ENCODE data around the gene LRRC4. TPM values are rescaled to one million over a fixed set of nuclear protein-coding genes. Genes with fewer than 3 reads are reported as not detected.

Gene LRRC4
- total and polyA plus RNA-seq, 2 donors (not counting 3 experiments of a cell fraction or from before 2014, with no cell fraction given) = 3.8 to 4.2 TPM

DNA sequence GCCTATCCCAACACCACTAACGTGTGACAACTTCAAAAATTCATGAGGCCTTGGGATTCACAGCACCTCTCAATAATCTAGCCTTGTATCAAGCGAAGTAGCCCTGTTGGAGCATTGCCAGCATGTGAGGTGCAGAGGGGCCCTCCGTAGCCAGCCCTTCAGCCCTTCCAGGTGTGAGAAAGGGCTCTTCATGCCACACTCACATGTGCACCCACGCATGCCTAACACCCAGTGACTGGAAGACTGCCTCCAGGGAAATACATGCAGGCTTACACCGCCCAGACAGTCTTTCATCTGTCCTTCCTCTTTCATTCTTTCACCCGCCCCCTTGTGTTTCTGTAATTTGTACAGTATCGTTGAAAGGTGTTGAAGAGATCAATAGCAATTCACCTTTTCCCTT is 26.1 kb downstream of the LRRC4 start:
- DNase-seq (ENCODE audit: low read depth, low spot score) (no peak), FAIRE-seq (no peak)
- Histone ChIP-seq H3K9ac (replicated peaks; ENCODE audit: extremely low read depth, insufficient read depth, low read length) (no peak overlapping the region), H3K9me3 (replicated peaks; ENCODE audit: control insufficient read depth, insufficient read depth, low read length) (no peaks in the 10 kb centered on the region), H3K4me2 (ENCODE audit: insufficient read depth, low read length) (no peak overlapping the region), H3K36me3 (ENCODE audit: control insufficient read depth in 2 of 2, extremely low read depth in 1 of 2, insufficient read depth in 2 of 2, low read length in 2 of 2) (peaks cover 2% of the 10 kb centered on the region in 2 experiments), H3K9me1 (replicated peaks; ENCODE audit: control insufficient read depth, extremely low read depth, insufficient read depth, low read length) (no peaks in the 10 kb centered on the region), H3K27me3 (ENCODE audit: control insufficient read depth in 2 of 2, insufficient read depth in 2 of 2, low read length in 2 of 2) (no peaks in the 10 kb centered on the region), H3K79me2 (ENCODE audit: control insufficient read depth, insufficient read depth, low read length) (no peaks in the 10 kb centered on the region), H3K4me1 (ENCODE audit: control insufficient read depth, extremely low read depth, insufficient read depth, low read length) (no peaks in the 10 kb centered on the region), H3K27ac (ENCODE audit: insufficient read depth, low read depth, low read length) (no peak overlapping the region), H4K20me1 (replicated peaks; ENCODE audit: control insufficient read depth, extremely low read depth, insufficient read depth, low read length) (no peaks in the 10 kb centered on the region), H2AFZ (ENCODE audit: low read depth, low read length) (no peak overlapping the region), H3K4me3 (replicated peaks in 1 of 3; ENCODE audit: insufficient read depth in 1 of 3, low read depth in 1 of 3, low read length in 3 of 3) (no peak overlapping the region)
- intact Hi-C loops (cut with micrococcal nuclease) (no loop called here), dilution Hi-C loops (cut with MboI; ENCODE audit: extremely low pct_ligation_motif_present, low sequenced_read_pairs) (no loop called here)
- TF ChIP-seq MYC (IDR thresholded peaks at IDR 0.05; ENCODE audit: low read depth, low read length) = no peak
- CTCF ChIA-PET = no interaction called here
- BruUV-seq (replicated peaks) = no TSS peak
- POLR2A ChIA-PET = no interaction called here

DNA sequence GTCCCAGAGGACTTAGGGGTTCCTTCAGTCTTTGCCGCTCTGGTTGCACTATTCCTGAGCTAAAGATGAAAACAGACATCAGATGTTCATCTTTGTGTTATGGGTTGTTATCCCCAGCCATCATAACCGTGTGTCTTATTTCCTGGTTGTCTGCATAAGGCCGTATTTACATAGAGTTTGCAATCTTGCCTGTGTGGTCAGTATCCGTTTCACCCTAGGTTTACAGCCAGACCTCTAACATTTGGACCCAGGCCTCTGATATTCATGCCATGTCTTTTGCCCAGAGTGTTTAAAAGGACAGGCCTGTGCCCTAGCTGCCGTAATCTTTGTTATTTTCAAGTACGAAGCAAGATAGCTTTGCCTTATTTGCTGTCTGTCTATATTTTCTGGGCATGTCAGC is 26.6 kb downstream of the LRRC4 start:
- no peaks in the 10 kb centered on the region for H4K20me1 ChIP-seq (replicated peaks; ENCODE audit: control insufficient read depth, extremely low read depth, insufficient read depth, low read length)
- BruUV-seq (replicated peaks) = no TSS peak
- peaks cover 2% of the 10 kb centered on the region in 2 experiments for H3K36me3 ChIP-seq (ENCODE audit: control insufficient read depth in 2 of 2, extremely low read depth in 1 of 2, insufficient read depth in 2 of 2, low read length in 2 of 2)
- TF ChIP-seq JUN (IDR thresholded peaks at IDR 0.05; ENCODE audit: borderline replicate concordance, insufficient read depth, insufficient read length, low read depth) = no peak
- TF ChIP-seq EZH2 (IDR thresholded peaks at IDR 0.05; ENCODE audit: borderline replicate concordance, low read depth, low read length, severe bottlenecking) = no peak
- H3K4me2 ChIP-seq (ENCODE audit: insufficient read depth, low read length) = no peak overlapping the region
- no peak overlapping the region for H2AFZ ChIP-seq (ENCODE audit: low read depth, low read length)
- dilution Hi-C loops (cut with MboI; ENCODE audit: extremely low pct_ligation_motif_present, low sequenced_read_pairs) (no loop called here), intact Hi-C loops (cut with micrococcal nuclease) (no loop called here)
- H3K9ac ChIP-seq (replicated peaks; ENCODE audit: extremely low read depth, insufficient read depth, low read length) = no peak overlapping the region
- CTCF ChIA-PET = interaction anchor here (1.0 kb wide), 1 partner anchor 22 kb away, joined by 3 read pairs; no protein-coding TSS in a partner anchor
- POLR2A ChIA-PET = no interaction called here
- DNase-seq (ENCODE audit: low read depth, low spot score) (no peak), FAIRE-seq (no peak)
- no peaks in the 10 kb centered on the region for H3K79me2 ChIP-seq (ENCODE audit: control insufficient read depth, insufficient read depth, low read length)
- H3K27me3 ChIP-seq (ENCODE audit: control insufficient read depth in 2 of 2, insufficient read depth in 2 of 2, low read length in 2 of 2) = no peaks in the 10 kb centered on the region
- no peak overlapping the region for H3K4me3 ChIP-seq (replicated peaks in 1 of 3; ENCODE audit: insufficient read depth in 1 of 3, low read depth in 1 of 3, low read length in 3 of 3)
- H3K4me1 ChIP-seq (ENCODE audit: control insufficient read depth, extremely low read depth, insufficient read depth, low read length) = no peaks in the 10 kb centered on the region
- H3K9me3 ChIP-seq (replicated peaks; ENCODE audit: control insufficient read depth, insufficient read depth, low read length) = no peaks in the 10 kb centered on the region
- no peak overlapping the region for H3K27ac ChIP-seq (ENCODE audit: insufficient read depth, low read depth, low read length)
- no peaks in the 10 kb centered on the region for H3K9me1 ChIP-seq (replicated peaks; ENCODE audit: control insufficient read depth, extremely low read depth, insufficient read depth, low read length)
